Stimulated activated CD8-positive, alpha-beta memory T cell treated with anti-CD3 and anti-CD28 coated beads, Interleukin-4, amount 100 ng/mL, for 24 hours (primary cell): Measurements from ENCODE around the gene IL26.

Source experiments
- DNase-seq: peaks from one replicate; pipeline ENCODE4 v3.0.0-alpha.2; 2020; ENCODE audit warnings: low read depth

IL26 gene

DNA sequence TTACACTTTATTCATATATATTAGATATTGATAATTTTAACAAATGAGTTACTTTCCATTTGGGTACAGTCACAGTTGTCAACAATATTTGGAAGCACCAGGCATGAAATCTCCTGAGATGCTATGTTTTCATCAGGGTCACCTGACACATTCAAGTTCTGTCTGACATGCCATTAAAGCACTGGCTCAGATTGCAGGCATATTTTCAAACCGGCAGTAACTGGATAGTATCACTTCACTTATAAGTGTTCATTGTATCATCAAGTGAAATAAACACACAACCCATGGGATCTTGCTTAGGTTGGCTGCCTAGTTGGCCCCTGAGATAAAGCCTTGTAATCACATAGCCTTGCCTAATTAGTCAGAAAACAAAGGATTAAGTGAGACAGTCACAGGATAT, 70.8 kb downstream of the IL26 start:
- no peak for DNase-seq
